HepG2 (cell line): ENCODE data around the gene DHX36. TPM values are rescaled to one million over a fixed set of nuclear protein-coding genes. Genes with fewer than 3 reads are reported as not detected.

ENCODE experiments used
- ATAC-seq: fragments of 200-7000 bp; cut with Tn5 transposase; 3 replicates; pipeline ENCODE4 v1.9.1; 2020; ENCODE audit warnings: mild to moderate bottlenecking, moderate library complexity
- BruUV-seq: library from RNA; stranded (reverse); fragments of 400-500 nt; replicated peaks from 2 replicates; lab custom pipeline; 2021; lab: Mats Ljungman, UMichigan
- CTCF ChIA-PET: fragments of 300-600 bp; formaldehyde crosslinking; extraction: SDS; loops from one replicate; lab custom pipeline; 2021; ENCODE audit warnings: low total read pairs, inconsistent platforms, low intra/inter-chr PET ratio; lab: Yijun Ruan, JAX
- POLR2A ChIA-PET: fragments of 350-600 bp; sonication (Branson Sonifier 250); formaldehyde crosslinking; loops from one replicate; lab custom pipeline; 2020; ENCODE audit warnings: antibody characterized with exemption, inconsistent platforms; lab: Yijun Ruan, JAX
- DNase-seq: peaks from one replicate; pipeline ENCODE4 v3.0.0-alpha.2; 2015; ENCODE audit warnings: low spot score
- FAIRE-seq: peaks from 3 replicates; lab custom pipeline; 2011; peaks lifted over from hg19 to GRCh38; lab: Jason Lieb, UNC
- H2AFZ ChIP-seq: one replicate; pipeline ENCODE4 v1.6.1; 2011; ENCODE audit warnings: low read length, inconsistent platforms
- H3K27ac ChIP-seq: fragments of 300-600 bp; 3 replicates; pipeline ENCODE4 v1.8.0; 2011; ENCODE audit warnings: mixed run types, mild to moderate bottlenecking, mixed read lengths, low read length, inconsistent platforms; ENCODE audit not compliant: insufficient read depth; ENCODE audit errors: extremely low read length
- H3K27me3 ChIP-seq, 2 experiments: fragments of 200-600 bp in 1 of 2; 2 replicates in 1 of 2; 3 replicates in 1 of 2; pipeline versions ENCODE4 v1.6.0 to v1.8.0; 2011; ENCODE audit warnings: low read length in 2 of 2, mild to moderate bottlenecking in 2 of 2, moderate library complexity in 2 of 2, inconsistent platforms in 1 of 2; ENCODE audit not compliant: insufficient read depth in 2 of 2, control insufficient read depth in 1 of 2
- H3K36me3 ChIP-seq, 2 experiments: fragments of 200-600 bp in 1 of 2; replicated peaks in 1 of 2; 2 replicates in 1 of 2; 3 replicates in 1 of 2; pipeline versions ENCODE4 v1.5.1 to v1.8.0; 2011; ENCODE audit warnings: low read length in 2 of 2, inconsistent platforms in 1 of 2; ENCODE audit not compliant: insufficient read depth in 2 of 2, control insufficient read depth in 1 of 2
- H3K4me1 ChIP-seq: 2 replicates; pipeline ENCODE4 v1.5.1; 2012; ENCODE audit warnings: low read length, inconsistent platforms; ENCODE audit not compliant: insufficient read depth
- H3K4me2 ChIP-seq: 2 replicates; pipeline ENCODE4 v1.6.0; 2011; ENCODE audit warnings: low read depth, low read length, inconsistent platforms
- H3K4me3 ChIP-seq, 3 experiments: fragments of 200-600 bp in 1 of 3; sonication (generic), shearing (Covaris generic) in 1 of 3; replicated peaks in 1 of 3; 2 replicates each; pipeline ENCODE4 v1.5.1; 2011 to 2016; ENCODE audit warnings: low read length in 3 of 3, inconsistent platforms in 2 of 3, low read depth in 2 of 3, mild to moderate bottlenecking in 2 of 3, control low read depth in 1 of 3, mixed read lengths in 1 of 3; ENCODE audit not compliant: insufficient read depth in 1 of 3
- H3K79me2 ChIP-seq: one replicate; pipeline ENCODE4 v1.6.1; 2011; ENCODE audit warnings: low read length, inconsistent platforms; ENCODE audit not compliant: insufficient read depth
- H3K9ac ChIP-seq: 2 replicates; pipeline ENCODE4 v1.6.0; 2011; ENCODE audit warnings: mild to moderate bottlenecking, low read depth, low read length, inconsistent platforms; ENCODE audit not compliant: insufficient read depth
- H3K9me3 ChIP-seq: 2 replicates; pipeline ENCODE4 v1.5.1; 2012; ENCODE audit warnings: mild to moderate bottlenecking, low read length
- H4K20me1 ChIP-seq: 2 replicates; pipeline ENCODE4 v1.6.0; 2011; ENCODE audit warnings: inconsistent platforms, mild to moderate bottlenecking, low read length, moderate library complexity; ENCODE audit not compliant: insufficient read depth
- MAFF ChIP-seq: IDR thresholded peaks from 2 replicates; pipeline ENCODE4 v1.6.1; 2011; ENCODE audit warnings: low read depth, low read length, improper control_type of control experiment
- NR2C2 ChIP-seq: sonication (generic); formaldehyde crosslinking; IDR thresholded peaks from 2 replicates; pipeline ENCODE4 v1.4.0; 2020; ENCODE audit warnings: missing genetic modification reagents, mild to moderate bottlenecking, moderate library complexity, borderline replicate concordance
- PHF20 ChIP-seq: sonication (generic); formaldehyde crosslinking; IDR thresholded peaks from 2 replicates; pipeline ENCODE4 v1.5.0; 2020; ENCODE audit warnings: mild to moderate bottlenecking, missing genetic modification reagents
- RBAK ChIP-seq: sonication (generic); formaldehyde crosslinking; IDR thresholded peaks from 2 replicates; pipeline ENCODE4 v1.5.1; 2020; ENCODE audit warnings: mild to moderate bottlenecking, missing genetic modification reagents
- SAP130 ChIP-seq: IDR thresholded peaks from 2 replicates; pipeline ENCODE4 v1.6.1; 2016; ENCODE audit warnings: low read depth
- U2AF1 ChIP-seq: fragments of 200-400 bp; formaldehyde crosslinking; optimal IDR thresholded peaks from 2 replicates; pipeline ENCODE3; 2017; ENCODE audit warnings: mild to moderate bottlenecking, low read depth, low read length
- ZMYM3 ChIP-seq: sonication (generic); formaldehyde crosslinking; IDR thresholded peaks from 2 replicates; pipeline ENCODE4 v1.5.1; 2020; ENCODE audit warnings: mild to moderate bottlenecking, missing genetic modification reagents
- ZNF550 ChIP-seq: sonication (generic); formaldehyde crosslinking; IDR thresholded peaks from 2 replicates; pipeline ENCODE4 v1.4.0; 2020; ENCODE audit warnings: mild to moderate bottlenecking, missing genetic modification reagents, borderline replicate concordance
- ZNF589 ChIP-seq: sonication (generic); formaldehyde crosslinking; conservative IDR thresholded peaks from 2 replicates; pipeline ENCODE4 v1.8.0; 2022; ENCODE audit warnings: mild to moderate bottlenecking, moderate library complexity, missing genetic modification reagents
- ZNF619 ChIP-seq: sonication (generic); formaldehyde crosslinking; IDR thresholded peaks from 2 replicates; pipeline ENCODE4 v1.4.0; 2020; ENCODE audit warnings: mild to moderate bottlenecking, missing genetic modification reagents
- ZNF670 ChIP-seq: sonication (generic); formaldehyde crosslinking; IDR thresholded peaks from 2 replicates; pipeline ENCODE4 v1.8.0; 2022; ENCODE audit warnings: mild to moderate bottlenecking, missing genetic modification reagents, borderline replicate concordance
- WGBS: methylation state at CpG from one replicate; pipeline ENCODE4 v1.1.6; 2017; ENCODE audit warnings: low lambda C conversion rate; 5-methylcytosine and 5-hydroxymethylcytosine counted together
- in situ Hi-C: cut with HindIII; loops from 2 replicates; pipeline ENCODE4 v1.10.0; 2017; ENCODE audit warnings: low pct_unique_long_range_greater_than_20kb; ENCODE audit not compliant: extremely low pct_ligation_motif_present
- intact Hi-C: fragments of 100-400 bp; cut with micrococcal nuclease; formaldehyde crosslinking; loops from one replicate; pipeline ENCODE4 v1.10.0; 2022; ENCODE audit not compliant: unreplicated experiment
- polyA plus RNA-seq, 8 experiments: library from polyadenylated mRNA; depleted of rRNA in 3 of 8; stranded (reverse) in 7 of 8; unstranded in 1 of 8; fragments of >200 nt; fragmentation: Illumina TruSeq in 4 of 8; extraction: Trizol in 4 of 8; gene quantifications; 2 replicates each; pipeline versions ENCODE4 v1.2.1 to v1.2.3, GENCODE V29; 2011 to 2016; ENCODE audit warnings: low read depth in 4 of 8, missing spikeins in 1 of 8, mixed read lengths in 1 of 8; ENCODE audit not compliant: insufficient read depth in 1 of 8
- total RNA-seq, 5 experiments: library from RNA; depleted of rRNA; stranded (reverse); fragments of >200 nt; fragmentation: Illumina TruSeq; extraction: Trizol; gene quantifications; 2 replicates each; pipeline ENCODE4 v1.2.3, GENCODE V29; 2016; ENCODE audit warnings: low read depth in 1 of 5
- TF ChIP-seq, protein P1 (sequence below): sonication (generic); formaldehyde crosslinking; IDR thresholded peaks from 2 replicates; pipeline ENCODE4 v1.4.0; 2020; ENCODE audit warnings: missing genetic modification reagents, borderline replicate concordance
- TF ChIP-seq, protein P2 (sequence below): sonication (generic); formaldehyde crosslinking; IDR thresholded peaks from 2 replicates; pipeline ENCODE4 v1.5.0; 2020; ENCODE audit warnings: mild to moderate bottlenecking, missing genetic modification reagents, moderate library complexity

Gene DHX36
- total and polyA plus RNA-seq, 2 of the 13 experiments (the other 11 are each of a cell fraction or from before 2014, with no cell fraction given), result 30.3 to 44.2 TPM

DNA sequence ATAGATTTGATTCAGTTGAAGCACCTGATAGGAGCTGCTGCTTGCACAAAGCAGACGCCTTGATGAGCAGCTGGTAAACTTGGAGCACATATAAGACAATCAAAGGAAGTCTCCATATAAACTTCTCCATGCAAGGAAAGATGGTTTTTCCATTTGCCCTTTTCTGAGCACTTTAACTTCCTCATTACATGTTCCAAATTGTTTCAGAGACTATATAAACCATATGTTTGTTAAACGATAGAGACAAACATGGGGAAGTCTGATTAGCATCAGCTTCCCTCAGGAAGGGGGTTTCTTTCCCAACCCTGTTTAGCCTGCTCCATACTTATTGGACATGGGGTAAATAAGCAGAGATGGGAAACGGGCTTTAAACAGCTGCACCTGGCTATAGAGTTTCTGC lies 88.0 kb downstream of the DHX36 start:
- Histone ChIP-seq H3K4me3 (no peak overlapping the region), H3K9ac (no peak overlapping the region), H2AFZ (no peak overlapping the region), H3K4me2 (no peak overlapping the region), H3K79me2 (no peaks in the 10 kb centered on the region), H3K27ac (no peak overlapping the region), H4K20me1 (no peaks in the 10 kb centered on the region), H3K36me3 (no peaks in the 10 kb centered on the region), H3K4me1 (no peaks in the 10 kb centered on the region), H3K9me3 (no peaks in the 10 kb centered on the region), H3K27me3 (no peaks in the 10 kb centered on the region)
- CTCF ChIA-PET, result no interaction called here
- POLR2A ChIA-PET, result no interaction called here
- intact Hi-C loops, result no loop called here
- no peak for DNase-seq
- TF ChIP-seq, protein P1, sequence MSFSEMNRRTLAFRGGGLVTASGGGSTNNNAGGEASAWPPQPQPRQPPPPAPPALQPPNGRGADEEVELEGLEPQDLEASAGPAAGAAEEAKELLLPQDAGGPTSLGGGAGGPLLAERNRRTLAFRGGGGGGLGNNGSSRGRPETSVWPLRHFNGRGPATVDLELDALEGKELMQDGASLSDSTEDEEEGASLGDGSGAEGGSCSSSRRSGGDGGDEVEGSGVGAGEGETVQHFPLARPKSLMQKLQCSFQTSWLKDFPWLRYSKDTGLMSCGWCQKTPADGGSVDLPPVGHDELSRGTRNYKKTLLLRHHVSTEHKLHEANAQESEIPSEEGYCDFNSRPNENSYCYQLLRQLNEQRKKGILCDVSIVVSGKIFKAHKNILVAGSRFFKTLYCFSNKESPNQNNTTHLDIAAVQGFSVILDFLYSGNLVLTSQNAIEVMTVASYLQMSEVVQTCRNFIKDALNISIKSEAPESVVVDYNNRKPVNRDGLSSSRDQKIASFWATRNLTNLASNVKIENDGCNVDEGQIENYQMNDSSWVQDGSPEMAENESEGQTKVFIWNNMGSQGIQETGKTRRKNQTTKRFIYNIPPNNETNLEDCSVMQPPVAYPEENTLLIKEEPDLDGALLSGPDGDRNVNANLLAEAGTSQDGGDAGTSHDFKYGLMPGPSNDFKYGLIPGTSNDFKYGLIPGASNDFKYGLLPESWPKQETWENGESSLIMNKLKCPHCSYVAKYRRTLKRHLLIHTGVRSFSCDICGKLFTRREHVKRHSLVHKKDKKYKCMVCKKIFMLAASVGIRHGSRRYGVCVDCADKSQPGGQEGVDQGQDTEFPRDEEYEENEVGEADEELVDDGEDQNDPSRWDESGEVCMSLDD (CRISPR knock-in tag), result no peak
- TF ChIP-seq, protein P2, sequence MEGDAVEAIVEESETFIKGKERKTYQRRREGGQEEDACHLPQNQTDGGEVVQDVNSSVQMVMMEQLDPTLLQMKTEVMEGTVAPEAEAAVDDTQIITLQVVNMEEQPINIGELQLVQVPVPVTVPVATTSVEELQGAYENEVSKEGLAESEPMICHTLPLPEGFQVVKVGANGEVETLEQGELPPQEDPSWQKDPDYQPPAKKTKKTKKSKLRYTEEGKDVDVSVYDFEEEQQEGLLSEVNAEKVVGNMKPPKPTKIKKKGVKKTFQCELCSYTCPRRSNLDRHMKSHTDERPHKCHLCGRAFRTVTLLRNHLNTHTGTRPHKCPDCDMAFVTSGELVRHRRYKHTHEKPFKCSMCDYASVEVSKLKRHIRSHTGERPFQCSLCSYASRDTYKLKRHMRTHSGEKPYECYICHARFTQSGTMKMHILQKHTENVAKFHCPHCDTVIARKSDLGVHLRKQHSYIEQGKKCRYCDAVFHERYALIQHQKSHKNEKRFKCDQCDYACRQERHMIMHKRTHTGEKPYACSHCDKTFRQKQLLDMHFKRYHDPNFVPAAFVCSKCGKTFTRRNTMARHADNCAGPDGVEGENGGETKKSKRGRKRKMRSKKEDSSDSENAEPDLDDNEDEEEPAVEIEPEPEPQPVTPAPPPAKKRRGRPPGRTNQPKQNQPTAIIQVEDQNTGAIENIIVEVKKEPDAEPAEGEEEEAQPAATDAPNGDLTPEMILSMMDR (CRISPR knock-in tag), result no peak
- TF ChIP-seq ZNF670 (CRISPR knock-in tag) (no peak), PHF20 (CRISPR knock-in tag) (no peak), SAP130 (CRISPR knock-in tag) (no peak), MAFF (no peak), ZNF550 (CRISPR knock-in tag) (no peak), NR2C2 (CRISPR knock-in tag) (no peak), U2AF1 (no peak), ZNF619 (CRISPR knock-in tag) (no peak), ZNF589 (CRISPR knock-in tag) (no peak), ZMYM3 (no peak), RBAK (CRISPR knock-in tag) (no peak)
- no peak for ATAC-seq
- no peak for FAIRE-seq
- 40% methylated on average over 3 of the region's 3 CpGs for WGBS
- in situ Hi-C loops, result no loop called here
- no TSS peak for BruUV-seq
